ENCODE measurements around the gene EFNA3. TPM values are rescaled to one million over a fixed set of nuclear protein-coding genes. Genes with fewer than 3 reads are reported as not detected.

Gene EFNA3
- total RNA-seq, 4 donors from 2014 or later: 2.3 to 8.7 (median 5.3) TPM

DNA sequence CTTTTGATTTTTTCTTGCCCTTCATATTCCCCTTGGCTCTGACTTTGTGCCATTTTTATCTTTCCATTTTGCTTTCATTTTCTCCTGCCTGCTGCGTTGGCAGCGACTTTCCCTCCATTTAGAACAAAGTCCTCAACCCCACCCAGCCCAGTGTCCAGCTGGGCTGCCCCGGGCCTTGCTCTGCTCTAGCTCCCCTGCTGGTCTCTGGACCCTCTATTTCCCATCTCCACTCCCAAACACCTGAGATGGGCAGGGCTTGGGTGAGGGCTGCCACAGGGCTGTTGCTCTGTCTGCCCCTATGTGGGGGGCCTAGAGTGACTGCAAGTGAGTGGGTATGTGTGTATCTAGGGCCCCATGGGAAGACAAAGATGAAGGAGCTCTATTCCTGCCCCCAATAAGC lies 34.8 kb upstream of the EFNA3 start:
- Histone ChIP-seq H3K9me3 (no peaks in the 10 kb centered on the region), H3K27ac (peak overlapping the region in 3 of 4 donors; percentile 74 to 93 (median 78)), H3K36me3 (no peaks in the 10 kb centered on the region), H3K27me3 (no peaks in the 10 kb centered on the region), H3K4me3 (no peak overlapping the region), H3K4me1 (peaks cover 3 to 26% (median 10%) of the 10 kb centered on the region in 4 donors)
- peak in 3 of 6 experiments; percentile 23 to 37 (median 27) for TF ChIP-seq CTCF (IDR thresholded peaks at IDR 0.05)
- TF ChIP-seq POLR2A (IDR thresholded peaks at IDR 0.05): peak; percentile 7 to 52
- DNase-seq: peak in 2 of 3 donors; percentile 72 to 77

DNA sequence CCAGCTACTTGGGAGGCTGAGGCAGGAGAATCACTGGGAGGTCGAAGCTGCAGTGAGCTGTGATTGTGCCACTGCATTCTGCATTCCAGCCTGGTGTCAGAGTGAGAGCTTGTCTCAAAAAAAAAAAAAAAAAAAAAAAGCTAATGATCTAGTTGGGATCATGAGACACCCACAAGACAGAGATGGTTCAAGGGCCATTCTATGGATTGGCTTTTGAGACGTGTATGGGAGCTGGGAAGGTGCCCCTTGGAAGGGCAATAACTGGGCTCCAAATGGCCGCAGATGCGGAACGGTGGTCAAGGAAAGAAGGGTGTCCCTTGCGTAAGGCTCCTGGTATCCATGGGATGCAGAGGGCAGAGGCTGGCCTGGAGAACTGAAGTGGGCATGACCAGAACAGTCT lies 34.3 kb upstream of the EFNA3 start:
- Histone ChIP-seq H3K9me3 (no peaks in the 10 kb centered on the region), H3K4me3 (no peak overlapping the region), H3K36me3 (no peaks in the 10 kb centered on the region), H3K27ac (peak overlapping the region in 3 of 4 donors; percentile 74 to 93 (median 78)), H3K4me1 (peaks cover 3 to 22% (median 10%) of the 10 kb centered on the region in 4 donors), H3K27me3 (no peaks in the 10 kb centered on the region)
- DNase-seq: no peak
- TF ChIP-seq CTCF (IDR thresholded peaks at IDR 0.05): no peak
- TF ChIP-seq POLR2A (IDR thresholded peaks at IDR 0.05): no peak

- Histone ChIP-seq H3K27me3 (no peaks in the 10 kb centered on the region), H3K27ac (peak overlapping the region in 3 of 4 donors; percentile 74 to 93 (median 78)), H3K4me1 (peaks cover 3 to 28% (median 14%) of the 10 kb centered on the region in 4 donors), H3K9me3 (no peaks in the 10 kb centered on the region), H3K4me3 (no peak overlapping the region), H3K36me3 (no peaks in the 10 kb centered on the region)
- TF ChIP-seq CTCF (IDR thresholded peaks at IDR 0.05) (peak; percentile 36 to 91 (median 72)), POLR2A (IDR thresholded peaks at IDR 0.05) (no peak)
- DNase-seq: peak; percentile 59 to 91 (median 81)
Observed at GRCh38 chr1:155044812-155045657, 33.6 kb upstream of the EFNA3 start.

DNA sequence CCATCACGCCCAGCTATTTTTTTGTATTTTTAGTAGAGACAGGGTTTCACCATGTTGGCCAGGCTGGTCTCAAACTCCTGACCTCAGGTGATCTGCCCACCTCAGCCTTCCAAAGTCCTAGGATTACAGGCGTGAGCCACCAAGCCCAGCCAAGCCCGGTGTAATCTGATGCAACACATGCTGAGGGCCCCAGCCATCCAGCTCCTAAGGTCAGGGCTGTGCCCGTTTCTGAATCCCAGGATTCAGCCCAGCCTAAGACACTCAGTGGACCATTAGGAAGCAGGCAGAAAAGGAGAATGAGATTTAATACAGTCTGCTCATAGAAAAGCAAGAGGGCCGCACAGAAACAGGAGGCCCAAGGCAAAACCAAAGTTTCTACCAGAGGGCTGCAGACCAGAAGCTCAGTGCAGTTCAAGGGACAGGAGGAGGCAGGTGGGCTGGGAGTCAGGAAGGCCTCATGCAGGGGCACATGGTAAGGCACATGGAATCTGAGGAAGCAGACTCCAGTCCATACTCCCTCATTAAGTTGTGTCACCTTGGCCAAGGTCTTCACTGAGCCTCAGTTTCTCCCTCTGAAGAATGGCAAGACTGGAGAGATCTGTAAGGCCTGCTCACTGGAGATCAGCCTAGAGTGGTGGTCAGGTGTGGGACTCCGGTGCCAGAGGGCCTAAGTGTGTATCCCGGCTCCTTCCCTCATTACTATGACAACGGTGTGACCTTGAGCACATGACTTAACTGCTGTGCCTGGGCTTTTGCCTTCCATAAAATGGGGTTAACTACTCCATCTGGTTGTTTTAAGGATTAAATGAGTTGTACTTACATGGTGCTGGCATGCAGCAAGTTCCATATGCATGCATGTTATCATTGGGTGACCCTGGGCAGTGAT lies 29.9 kb upstream of the EFNA3 start:
- Histone ChIP-seq H3K27me3 (no peaks in the 10 kb centered on the region), H3K4me1 (peaks cover 9 to 42% (median 15%) of the 10 kb centered on the region in 4 donors), H3K36me3 (peaks cover 0 to 1% (median 0%) of the 10 kb centered on the region in 3 donors), H3K4me3 (no peak overlapping the region), H3K9me3 (no peaks in the 10 kb centered on the region), H3K27ac (no peak overlapping the region)
- no peak for DNase-seq
- TF ChIP-seq CTCF (IDR thresholded peaks at IDR 0.05) (no peak), POLR2A (IDR thresholded peaks at IDR 0.05) (no peak)
